Measurements from ENCODE around the gene FCRLB.

GRCh38 chr1:161707503-161707902, 13.8 kb upstream of the FCRLB start:
- TF ChIP-seq CTCF (IDR thresholded peaks at IDR 0.05; ENCODE audit: low read length) (no peak), EZH2 (optimal IDR thresholded peaks at IDR 0.05; ENCODE audit: low read depth, low read length) (no peak)
